ENCODE measurements around the gene PFAS. TPM values are rescaled to one million over a fixed set of nuclear protein-coding genes. Genes with fewer than 3 reads are reported as not detected.

Gene PFAS
- total and polyA plus RNA-seq, 10 of the 15 experiments (the other 5 are each of a cell fraction or from before 2014, with no cell fraction given): 13.9 to 122 (median 47.2) TPM

DNA sequence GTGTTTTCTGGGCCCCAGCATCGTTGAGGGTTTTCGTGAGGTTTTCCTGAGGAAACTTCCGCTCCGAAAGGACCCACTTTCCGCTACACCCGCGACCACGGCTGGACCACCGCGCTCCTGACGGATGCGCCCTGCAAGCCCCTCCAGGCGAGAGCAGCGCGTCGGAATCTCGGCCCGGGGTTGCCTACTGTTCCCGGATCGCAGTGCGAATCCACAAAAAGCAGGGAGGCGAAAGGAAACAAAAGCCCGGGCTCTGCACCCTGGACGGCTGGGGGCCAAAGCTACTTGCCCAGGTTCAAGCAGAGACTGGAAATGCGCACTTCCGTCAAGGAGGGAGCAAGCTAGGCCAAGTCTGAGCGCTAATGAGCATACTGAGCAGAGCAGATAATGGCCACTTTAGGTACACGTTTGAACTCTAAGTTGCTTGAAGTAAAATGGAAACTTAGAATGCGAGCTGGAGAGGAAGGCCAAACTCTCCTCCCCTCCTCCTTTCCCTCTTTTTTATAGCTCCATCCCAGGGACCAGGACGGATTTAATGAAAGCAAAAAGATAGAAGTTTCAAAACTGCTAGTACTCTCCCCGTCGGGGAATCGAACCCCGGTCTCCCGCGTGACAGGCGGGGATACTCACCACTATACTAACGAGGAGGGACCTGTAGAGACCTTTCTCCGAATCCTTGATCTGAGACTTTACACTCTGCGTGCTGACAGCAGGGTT is 27.3 kb upstream of the PFAS start:
- H2AFZ ChIP-seq (ENCODE audit: control insufficient read depth, low read depth, low read length): peak overlapping the region; percentile 91
- ATAC-seq: peak; percentile 59
- intact Hi-C loops (cut with micrococcal nuclease; ENCODE audit: unreplicated experiment) (loop anchor here (1.0 to 5.0 kb wide), 5 partner anchors 25 to 103 kb away; no protein-coding TSS in a partner anchor), in situ Hi-C loops (cut with MboI) (loop anchor here (5.0 kb wide), 2 partner anchors 35 to 95 kb away; no protein-coding TSS in a partner anchor)
- peaks cover 23% of the 10 kb centered on the region for H3K4me1 ChIP-seq (ENCODE audit: control insufficient read depth, insufficient read depth, low read length)
- no peaks in the 10 kb centered on the region for H3K9me3 ChIP-seq (replicated peaks; ENCODE audit: control insufficient read depth, insufficient read depth, low read length)
- peak overlapping the region; percentile 99 for H3K4me2 ChIP-seq (ENCODE audit: control insufficient read depth, insufficient read depth)
- H3K9ac ChIP-seq (ENCODE audit: control insufficient read depth, insufficient read depth, low read length): peak overlapping the region; percentile 95
- no peaks in the 10 kb centered on the region for H4K20me1 ChIP-seq (ENCODE audit: control insufficient read depth, insufficient read depth)
- WGBS (ENCODE audit: insufficient coverage, insufficient replicate concordance, low lambda C conversion rate, missing lambda C conversion rate): 2% methylated on average over 40 of the region's 40 CpGs
- H3K36me3 ChIP-seq (ENCODE audit: control insufficient read depth in 2 of 2, insufficient read depth in 2 of 2, low read length in 1 of 2): no peaks in the 10 kb centered on the region
- H3K27ac ChIP-seq (ENCODE audit: control insufficient read depth, insufficient read depth): peak overlapping the region; percentile 97
- CTCF ChIA-PET: interaction anchor here (0.7 to 5.0 kb wide), 19 partner anchors 11 to 162 kb away, joined by 3 to 56 read pairs (median 6); partner anchors contain the start of genes ALOXE3, AURKB, BORCS6 and CTC1
- POLR2A ChIA-PET: interaction anchor here (0.7 to 9.0 kb wide), 18 partner anchors 12 to 535 kb away, joined by 3 to 161 read pairs (median 6); partner anchors contain the start of genes AURKB, BORCS6, CTC1 and PFAS
- FAIRE-seq: no peak
- H3K4me3 ChIP-seq: peak overlapping the region; percentile 83
- TSS peak; percentile 40 for BruUV-seq (replicated peaks)
- SMC1A ChIA-PET (ENCODE audit: uncharacterized antibody, unreplicated experiment): interaction anchor here (1.0 to 6.7 kb wide), 19 partner anchors 11 to 102 kb away, joined by 3 to 64 read pairs (median 9); partner anchors contain the start of genes AURKB, BORCS6, CTC1 and PFAS
- RAD21 ChIA-PET (ENCODE audit: unreplicated experiment): interaction anchor here (0.6 to 6.5 kb wide), 19 partner anchors 9 to 818 kb away, joined by 3 to 117 read pairs (median 6); partner anchors contain the start of genes AURKB, BORCS6, CTC1 and HES7
- DNase-seq (ENCODE audit: low read depth, low spot score): peak; percentile 96
- no peaks in the 10 kb centered on the region for H3K27me3 ChIP-seq (replicated peaks in 1 of 2; ENCODE audit: control insufficient read depth in 2 of 2, insufficient read depth in 2 of 2, low read length in 1 of 2)
- H3K79me2 ChIP-seq (ENCODE audit: control insufficient read depth, insufficient read depth, low read length): no peaks in the 10 kb centered on the region
- TF ChIP-seq KDM1A (IDR thresholded peaks at IDR 0.05; ENCODE audit: borderline replicate concordance): no peak
- TF ChIP-seq, protein P1, sequence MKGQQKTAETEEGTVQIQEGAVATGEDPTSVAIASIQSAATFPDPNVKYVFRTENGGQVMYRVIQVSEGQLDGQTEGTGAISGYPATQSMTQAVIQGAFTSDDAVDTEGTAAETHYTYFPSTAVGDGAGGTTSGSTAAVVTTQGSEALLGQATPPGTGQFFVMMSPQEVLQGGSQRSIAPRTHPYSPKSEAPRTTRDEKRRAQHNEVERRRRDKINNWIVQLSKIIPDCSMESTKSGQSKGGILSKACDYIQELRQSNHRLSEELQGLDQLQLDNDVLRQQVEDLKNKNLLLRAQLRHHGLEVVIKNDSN (IDR thresholded peaks at IDR 0.05; ENCODE audit: borderline replicate concordance, extremely low read length, insufficient read depth, low read depth, low read length): no peak
- TF ChIP-seq POLR2AphosphoS5 (IDR thresholded peaks at IDR 0.05; ENCODE audit: low read length): peak; percentile 61; the same call in 1 of the 2 replicates
- TF ChIP-seq STAT1 (conservative IDR thresholded peaks at IDR 0.05): peak; percentile 77; the same call in 1 of the 2 replicates
- peak; percentile 17; the same call in 1 of the 2 replicates for TF ChIP-seq ZNF207 (IDR thresholded peaks at IDR 0.05; ENCODE audit: borderline replicate concordance)
- no peak for TF ChIP-seq ZNF217 (IDR thresholded peaks at IDR 0.05)
- TF ChIP-seq RAD51 (IDR thresholded peaks at IDR 0.05): no peak
- TF ChIP-seq RUNX3 (IDR thresholded peaks at IDR 0.05; ENCODE audit: low read length): peak; percentile 80
- TF ChIP-seq, protein P2, sequence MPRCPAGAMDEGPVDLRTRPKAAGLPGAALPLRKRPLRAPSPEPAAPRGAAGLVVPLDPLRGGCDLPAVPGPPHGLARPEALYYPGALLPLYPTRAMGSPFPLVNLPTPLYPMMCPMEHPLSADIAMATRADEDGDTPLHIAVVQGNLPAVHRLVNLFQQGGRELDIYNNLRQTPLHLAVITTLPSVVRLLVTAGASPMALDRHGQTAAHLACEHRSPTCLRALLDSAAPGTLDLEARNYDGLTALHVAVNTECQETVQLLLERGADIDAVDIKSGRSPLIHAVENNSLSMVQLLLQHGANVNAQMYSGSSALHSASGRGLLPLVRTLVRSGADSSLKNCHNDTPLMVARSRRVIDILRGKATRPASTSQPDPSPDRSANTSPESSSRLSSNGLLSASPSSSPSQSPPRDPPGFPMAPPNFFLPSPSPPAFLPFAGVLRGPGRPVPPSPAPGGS (IDR thresholded peaks at IDR 0.05; ENCODE audit: borderline replicate concordance, insufficient read depth, low read depth, low read length, poor library complexity, severe bottlenecking): peak; percentile 3
- TF ChIP-seq, protein P3, sequence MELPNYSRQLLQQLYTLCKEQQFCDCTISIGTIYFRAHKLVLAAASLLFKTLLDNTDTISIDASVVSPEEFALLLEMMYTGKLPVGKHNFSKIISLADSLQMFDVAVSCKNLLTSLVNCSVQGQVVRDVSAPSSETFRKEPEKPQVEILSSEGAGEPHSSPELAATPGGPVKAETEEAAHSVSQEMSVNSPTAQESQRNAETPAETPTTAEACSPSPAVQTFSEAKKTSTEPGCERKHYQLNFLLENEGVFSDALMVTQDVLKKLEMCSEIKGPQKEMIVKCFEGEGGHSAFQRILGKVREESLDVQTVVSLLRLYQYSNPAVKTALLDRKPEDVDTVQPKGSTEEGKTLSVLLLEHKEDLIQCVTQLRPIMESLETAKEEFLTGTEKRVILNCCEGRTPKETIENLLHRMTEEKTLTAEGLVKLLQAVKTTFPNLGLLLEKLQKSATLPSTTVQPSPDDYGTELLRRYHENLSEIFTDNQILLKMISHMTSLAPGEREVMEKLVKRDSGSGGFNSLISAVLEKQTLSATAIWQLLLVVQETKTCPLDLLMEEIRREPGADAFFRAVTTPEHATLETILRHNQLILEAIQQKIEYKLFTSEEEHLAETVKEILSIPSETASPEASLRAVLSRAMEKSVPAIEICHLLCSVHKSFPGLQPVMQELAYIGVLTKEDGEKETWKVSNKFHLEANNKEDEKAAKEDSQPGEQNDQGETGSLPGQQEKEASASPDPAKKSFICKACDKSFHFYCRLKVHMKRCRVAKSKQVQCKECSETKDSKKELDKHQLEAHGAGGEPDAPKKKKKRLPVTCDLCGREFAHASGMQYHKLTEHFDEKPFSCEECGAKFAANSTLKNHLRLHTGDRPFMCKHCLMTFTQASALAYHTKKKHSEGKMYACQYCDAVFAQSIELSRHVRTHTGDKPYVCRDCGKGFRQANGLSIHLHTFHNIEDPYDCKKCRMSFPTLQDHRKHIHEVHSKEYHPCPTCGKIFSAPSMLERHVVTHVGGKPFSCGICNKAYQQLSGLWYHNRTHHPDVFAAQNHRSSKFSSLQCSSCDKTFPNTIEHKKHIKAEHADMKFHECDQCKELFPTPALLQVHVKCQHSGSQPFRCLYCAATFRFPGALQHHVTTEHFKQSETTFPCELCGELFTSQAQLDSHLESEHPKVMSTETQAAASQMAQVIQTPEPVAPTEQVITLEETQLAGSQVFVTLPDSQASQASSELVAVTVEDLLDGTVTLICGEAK (IDR thresholded peaks at IDR 0.05; ENCODE audit: borderline replicate concordance): peak; percentile 70
- TF ChIP-seq, protein P4, sequence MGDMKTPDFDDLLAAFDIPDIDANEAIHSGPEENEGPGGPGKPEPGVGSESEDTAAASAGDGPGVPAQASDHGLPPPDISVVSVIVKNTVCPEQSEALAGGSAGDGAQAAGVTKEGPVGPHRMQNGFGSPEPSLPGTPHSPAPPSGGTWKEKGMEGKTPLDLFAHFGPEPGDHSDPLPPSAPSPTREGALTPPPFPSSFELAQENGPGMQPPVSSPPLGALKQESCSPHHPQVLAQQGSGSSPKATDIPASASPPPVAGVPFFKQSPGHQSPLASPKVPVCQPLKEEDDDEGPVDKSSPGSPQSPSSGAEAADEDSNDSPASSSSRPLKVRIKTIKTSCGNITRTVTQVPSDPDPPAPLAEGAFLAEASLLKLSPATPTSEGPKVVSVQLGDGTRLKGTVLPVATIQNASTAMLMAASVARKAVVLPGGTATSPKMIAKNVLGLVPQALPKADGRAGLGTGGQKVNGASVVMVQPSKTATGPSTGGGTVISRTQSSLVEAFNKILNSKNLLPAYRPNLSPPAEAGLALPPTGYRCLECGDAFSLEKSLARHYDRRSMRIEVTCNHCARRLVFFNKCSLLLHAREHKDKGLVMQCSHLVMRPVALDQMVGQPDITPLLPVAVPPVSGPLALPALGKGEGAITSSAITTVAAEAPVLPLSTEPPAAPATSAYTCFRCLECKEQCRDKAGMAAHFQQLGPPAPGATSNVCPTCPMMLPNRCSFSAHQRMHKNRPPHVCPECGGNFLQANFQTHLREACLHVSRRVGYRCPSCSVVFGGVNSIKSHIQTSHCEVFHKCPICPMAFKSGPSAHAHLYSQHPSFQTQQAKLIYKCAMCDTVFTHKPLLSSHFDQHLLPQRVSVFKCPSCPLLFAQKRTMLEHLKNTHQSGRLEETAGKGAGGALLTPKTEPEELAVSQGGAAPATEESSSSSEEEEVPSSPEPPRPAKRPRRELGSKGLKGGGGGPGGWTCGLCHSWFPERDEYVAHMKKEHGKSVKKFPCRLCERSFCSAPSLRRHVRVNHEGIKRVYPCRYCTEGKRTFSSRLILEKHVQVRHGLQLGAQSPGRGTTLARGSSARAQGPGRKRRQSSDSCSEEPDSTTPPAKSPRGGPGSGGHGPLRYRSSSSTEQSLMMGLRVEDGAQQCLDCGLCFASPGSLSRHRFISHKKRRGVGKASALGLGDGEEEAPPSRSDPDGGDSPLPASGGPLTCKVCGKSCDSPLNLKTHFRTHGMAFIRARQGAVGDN (IDR thresholded peaks at IDR 0.05): peak; percentile 58

Data from GM12878 (cell line).